Activated CD8-positive, alpha-beta T cell treated with anti-CD3 and anti-CD28 coated beads, Interleukin-2, amount 10 ng/mL, durations not matched to agents 7 days and 5 days (primary cell): ENCODE results near the gene TMEM250. TPM values are rescaled to one million over a fixed set of nuclear protein-coding genes. Genes with fewer than 3 reads are reported as not detected.

Experiments
- ATAC-seq: fragments of 150-1000 bp; cut with Tn5 transposase; one replicate; pipeline ENCODE4 v1.10.0; 2021; ENCODE audit warnings: moderate library complexity
- CTCF ChIA-PET: fragments of 350-600 bp; sonication (Branson Sonifier 250); formaldehyde crosslinking; loops from one replicate; lab custom pipeline; 2021; ENCODE audit warnings: antibody characterized with exemption; lab: Charles Lee
- POLR2A ChIA-PET: fragments of 350-600 bp; sonication (Branson Sonifier 250); formaldehyde crosslinking; loops from one replicate; lab custom pipeline; 2021; ENCODE audit warnings: antibody characterized with exemption; lab: Charles Lee
- DNase-seq: peaks from one replicate; pipeline ENCODE4 v3.0.0-alpha.2; 2020
- H3K27ac Mint-ChIP-seq: one replicate; pipeline ENCODE4 v1.8.0; 2021; ENCODE audit warnings: mild to moderate bottlenecking, mixed read lengths
- H3K27me3 Mint-ChIP-seq: one replicate; pipeline ENCODE4 v1.8.0; 2021; ENCODE audit warnings: low read depth, mixed read lengths
- H3K36me3 Mint-ChIP-seq: one replicate; pipeline ENCODE4 v1.8.0; 2021; ENCODE audit warnings: low read depth, mixed read lengths
- H3K4me1 Mint-ChIP-seq: one replicate; pipeline ENCODE4 v1.8.0; 2021; ENCODE audit warnings: low read depth, mixed read lengths
- H3K4me3 Mint-ChIP-seq: one replicate; pipeline ENCODE4 v1.8.0; 2021; ENCODE audit warnings: mild to moderate bottlenecking, mixed read lengths
- H3K9me3 Mint-ChIP-seq: one replicate; pipeline ENCODE4 v1.8.0; 2022; ENCODE audit warnings: mixed read lengths; ENCODE audit not compliant: insufficient read depth
- total RNA-seq, 2 experiments: library from RNA; stranded (reverse); gene quantifications; one replicate each; pipeline ENCODE4 v1.2.3, GENCODE V29; 2021

Gene TMEM250
- total RNA-seq, 2 experiments from 2014 or later, result 56.5 to 57.0 TPM

- peaks cover 12% of the 10 kb centered on the region for H3K4me1 Mint-ChIP-seq
- H3K9me3 Mint-ChIP-seq, result no peaks in the 10 kb centered on the region
- ATAC-seq, result no peak
- no peak for DNase-seq
- ChIA-PET POLR2A (no interaction called here), CTCF (interaction anchor here (1.2 to 4.7 kb wide), 3 partner anchors 34 to 120 kb away, joined by 3 to 30 read pairs (median 21); no protein-coding TSS in a partner anchor)
- no peak overlapping the region for H3K27ac Mint-ChIP-seq
- H3K27me3 Mint-ChIP-seq, result no peaks in the 10 kb centered on the region
- H3K4me3 Mint-ChIP-seq, result no peak overlapping the region
- H3K36me3 Mint-ChIP-seq, result no peaks in the 10 kb centered on the region
These were observed 30.2 kb downstream of the TMEM250 start for GRCh38 chr9:136088481-136088938.

DNA sequence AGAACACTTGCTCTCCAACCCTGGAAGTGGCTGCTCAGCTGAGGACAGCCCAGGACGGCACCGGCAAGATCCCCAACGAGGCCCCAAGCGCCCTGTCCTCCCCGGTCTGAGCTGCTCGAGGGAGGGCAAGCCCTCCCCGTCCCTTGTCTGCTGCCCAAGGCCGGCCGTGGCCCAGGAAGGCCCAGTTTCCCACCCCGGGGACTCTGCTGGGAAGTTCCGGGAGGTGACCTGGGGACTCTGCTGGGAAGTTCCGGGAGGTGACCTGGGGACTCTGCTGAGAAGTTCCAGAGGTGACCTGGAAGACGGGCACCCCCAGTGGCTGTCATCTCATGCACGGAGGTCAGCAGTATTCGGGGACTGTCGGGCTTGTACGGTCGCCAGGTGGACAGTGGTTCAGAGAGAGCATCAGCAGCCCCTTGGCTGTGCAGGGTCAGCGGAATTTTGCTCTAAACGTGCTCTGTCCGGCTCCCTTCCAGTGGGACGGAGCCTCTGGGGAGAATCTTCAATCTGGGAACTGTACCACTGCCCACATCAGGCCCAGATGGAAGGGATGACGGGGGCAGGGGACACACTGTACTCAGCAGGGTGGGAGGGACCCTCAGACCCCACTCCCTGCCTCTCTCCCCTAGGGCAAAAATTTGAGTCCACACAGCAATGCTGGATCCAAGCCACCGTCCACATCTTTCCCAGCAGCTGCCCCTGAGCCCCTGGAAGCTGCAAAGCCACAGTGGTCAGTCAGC lies 30.8 kb downstream of the TMEM250 start:
- H3K27me3 Mint-ChIP-seq, result no peaks in the 10 kb centered on the region
- DNase-seq (no peak), ATAC-seq (no peak)
- no peak overlapping the region for H3K4me3 Mint-ChIP-seq
- no peak overlapping the region for H3K27ac Mint-ChIP-seq
- H3K4me1 Mint-ChIP-seq, result peaks cover 10% of the 10 kb centered on the region
- no peaks in the 10 kb centered on the region for H3K36me3 Mint-ChIP-seq
- POLR2A ChIA-PET, result no interaction called here
- CTCF ChIA-PET, result interaction anchor here (4.7 kb wide), 1 partner anchor 119 kb away, joined by 21 read pairs; no protein-coding TSS in a partner anchor
- H3K9me3 Mint-ChIP-seq, result no peaks in the 10 kb centered on the region

GRCh38 chr9:136086951-136087740 lies 31.5 kb downstream of the TMEM250 start:
- POLR2A ChIA-PET, result no interaction called here
- peaks cover 10% of the 10 kb centered on the region for H3K4me1 Mint-ChIP-seq
- no peak for ATAC-seq
- no peak overlapping the region for H3K4me3 Mint-ChIP-seq
- CTCF ChIA-PET, result interaction anchor here (4.7 kb wide), 1 partner anchor 119 kb away, joined by 21 read pairs; no protein-coding TSS in a partner anchor
- no peak for DNase-seq
- no peaks in the 10 kb centered on the region for H3K9me3 Mint-ChIP-seq
- peak overlapping the region; percentile 44 for H3K27ac Mint-ChIP-seq
- H3K27me3 Mint-ChIP-seq, result no peaks in the 10 kb centered on the region
- no peaks in the 10 kb centered on the region for H3K36me3 Mint-ChIP-seq

GRCh38 chr9:136086213-136086881 lies 32.3 kb downstream of the TMEM250 start:
- Mint-ChIP-seq H3K4me1 (peaks cover 10% of the 10 kb centered on the region), H3K27ac (no peak overlapping the region), H3K36me3 (no peaks in the 10 kb centered on the region), H3K4me3 (no peak overlapping the region), H3K9me3 (no peaks in the 10 kb centered on the region), H3K27me3 (no peaks in the 10 kb centered on the region)
- CTCF ChIA-PET, result no interaction called here
- ATAC-seq (no peak), DNase-seq (no peak)
- POLR2A ChIA-PET, result no interaction called here

GRCh38 chr9:136085815-136086212 lies 32.9 kb downstream of the TMEM250 start:
- ChIA-PET CTCF (no interaction called here), POLR2A (no interaction called here)
- ATAC-seq (no peak), DNase-seq (no peak)
- Mint-ChIP-seq H3K36me3 (no peaks in the 10 kb centered on the region), H3K4me3 (no peak overlapping the region), H3K9me3 (no peaks in the 10 kb centered on the region), H3K4me1 (peaks cover 10% of the 10 kb centered on the region), H3K27ac (no peak overlapping the region), H3K27me3 (no peaks in the 10 kb centered on the region)

DNA sequence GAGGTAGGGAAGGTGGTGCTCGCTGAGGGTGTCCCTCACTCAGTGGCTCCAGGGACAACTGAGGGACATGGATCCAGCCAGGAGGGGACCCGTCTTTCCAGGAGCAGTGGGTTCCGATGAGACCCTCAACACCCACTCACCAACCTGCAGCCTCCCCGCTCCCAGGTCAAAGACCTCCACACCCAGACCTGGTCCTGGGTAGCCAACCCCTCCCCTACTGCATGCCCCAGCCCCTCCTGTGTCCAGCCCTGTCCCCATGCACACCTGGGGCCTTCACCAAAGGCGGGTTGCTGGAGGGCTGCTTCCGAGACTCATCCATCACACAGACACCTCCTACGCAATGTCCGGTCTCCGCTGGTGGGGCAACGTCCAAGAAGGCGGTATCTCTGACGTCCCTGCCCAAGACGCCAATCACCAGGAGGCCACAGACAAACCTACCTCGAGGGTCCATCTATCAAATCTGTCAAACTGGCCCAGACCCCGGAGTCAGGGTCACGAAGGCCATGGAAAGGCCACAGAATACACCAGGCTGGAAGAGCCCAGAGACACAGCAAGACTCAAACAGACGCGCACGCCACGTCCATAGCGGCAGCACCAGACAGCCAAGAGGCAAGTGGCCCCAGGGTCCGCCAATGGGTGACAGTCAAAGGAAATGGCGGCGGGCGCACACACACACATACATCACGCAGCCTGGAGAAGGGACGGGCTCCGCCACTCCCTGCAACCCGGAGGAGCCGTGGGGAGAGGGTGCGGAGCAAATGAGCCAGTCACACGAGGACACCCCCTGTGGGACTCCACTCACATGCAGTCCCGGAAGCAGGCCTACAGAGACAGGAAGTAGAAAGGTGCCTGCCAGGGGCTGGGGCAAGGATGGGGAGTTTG lies 34.4 kb downstream of the TMEM250 start:
- ATAC-seq (no peak), DNase-seq (no peak)
- H3K36me3 Mint-ChIP-seq, result no peaks in the 10 kb centered on the region
- CTCF ChIA-PET, result interaction anchor here (0.7 kb wide), 1 partner anchor 104 kb away, joined by 3 read pairs; no protein-coding TSS in a partner anchor
- H3K27me3 Mint-ChIP-seq, result no peaks in the 10 kb centered on the region
- no peaks in the 10 kb centered on the region for H3K9me3 Mint-ChIP-seq
- H3K27ac Mint-ChIP-seq, result no peak overlapping the region
- H3K4me3 Mint-ChIP-seq, result no peak overlapping the region
- peaks cover 7% of the 10 kb centered on the region for H3K4me1 Mint-ChIP-seq
- POLR2A ChIA-PET, result no interaction called here

DNA sequence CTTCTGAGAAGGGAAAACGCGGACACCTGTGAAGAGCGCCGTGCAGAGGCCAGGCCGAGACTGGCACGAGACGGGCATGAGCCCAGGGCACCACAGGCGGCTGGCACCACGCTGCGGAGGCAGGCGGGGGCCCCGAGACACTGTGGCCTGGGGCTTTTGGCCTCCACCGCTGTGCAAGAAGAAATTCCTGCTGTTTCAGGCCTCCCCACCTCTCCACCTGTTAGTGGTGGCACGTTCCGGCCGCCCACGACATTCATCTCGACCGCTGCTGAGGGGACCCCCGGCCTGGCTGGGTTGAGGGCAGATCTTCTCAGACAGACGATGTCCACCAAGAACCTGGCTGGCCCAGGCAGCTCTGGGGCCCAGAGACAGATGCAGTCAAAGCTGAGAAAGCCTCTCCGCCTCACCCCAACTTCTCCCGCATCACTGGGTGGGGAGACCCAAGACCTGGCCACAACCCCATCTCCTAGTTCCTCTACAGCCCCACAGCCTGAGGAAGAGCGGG lies 35.1 kb downstream of the TMEM250 start:
- ChIA-PET POLR2A (no interaction called here), CTCF (no interaction called here)
- Mint-ChIP-seq H3K36me3 (no peaks in the 10 kb centered on the region), H3K4me1 (peaks cover 6% of the 10 kb centered on the region), H3K27ac (no peak overlapping the region), H3K27me3 (no peaks in the 10 kb centered on the region), H3K9me3 (no peaks in the 10 kb centered on the region), H3K4me3 (no peak overlapping the region)
- DNase-seq, result no peak
- ATAC-seq, result no peak

- ChIA-PET CTCF (no interaction called here), POLR2A (no interaction called here)
- Mint-ChIP-seq H3K4me1 (peaks cover 6% of the 10 kb centered on the region), H3K27ac (no peak overlapping the region), H3K27me3 (no peaks in the 10 kb centered on the region), H3K36me3 (no peaks in the 10 kb centered on the region), H3K4me3 (no peak overlapping the region), H3K9me3 (no peaks in the 10 kb centered on the region)
- DNase-seq, result no peak
- no peak for ATAC-seq
These were observed 35.9 kb downstream of the TMEM250 start for GRCh38 chr9:136082496-136083361.

DNA sequence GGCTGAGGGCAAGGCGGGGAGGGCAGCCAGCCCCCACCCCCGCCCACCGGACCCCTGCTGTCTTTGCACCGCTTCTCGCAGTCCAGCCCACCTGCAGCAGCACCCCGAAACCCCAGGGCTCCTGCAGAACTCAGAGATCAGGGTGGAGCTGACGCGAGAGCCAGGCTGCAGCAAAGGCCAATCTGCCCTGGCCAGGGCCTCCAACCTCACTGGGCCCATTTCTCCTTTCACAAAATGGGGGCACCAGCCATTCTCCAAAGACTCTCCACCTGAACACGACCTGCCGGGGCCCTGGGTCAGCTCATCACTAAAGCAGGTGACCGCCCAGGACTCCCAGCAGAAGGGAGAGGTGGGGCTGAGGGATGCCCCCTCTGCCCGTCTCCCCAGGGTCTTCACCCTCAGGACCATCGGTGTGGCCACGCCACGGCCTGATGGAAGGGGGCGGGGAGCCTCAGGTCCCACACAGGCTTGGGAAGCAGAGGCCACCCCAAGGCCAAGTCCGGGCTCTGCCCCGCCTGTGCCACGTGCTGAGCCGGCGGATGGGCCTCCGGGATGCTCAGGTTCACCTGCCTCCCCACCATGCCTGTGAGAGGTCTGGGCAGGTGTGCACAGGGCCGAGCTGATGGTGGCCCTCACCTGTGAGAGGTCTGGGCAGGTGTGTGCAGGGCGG lies 36.7 kb downstream of the TMEM250 start:
- Mint-ChIP-seq H3K9me3 (no peaks in the 10 kb centered on the region), H3K4me1 (peaks cover 6% of the 10 kb centered on the region), H3K36me3 (no peaks in the 10 kb centered on the region), H3K4me3 (no peak overlapping the region), H3K27ac (no peak overlapping the region), H3K27me3 (no peaks in the 10 kb centered on the region)
- CTCF ChIA-PET, result no interaction called here
- DNase-seq (no peak), ATAC-seq (no peak)
- POLR2A ChIA-PET, result no interaction called here
